Upper lobe of right lung (tissue), 1 donor: ENCODE data around the gene SNX21. TPM values are rescaled to one million over a fixed set of nuclear protein-coding genes. Genes with fewer than 3 reads are reported as not detected.

Experiments used
- ATAC-seq: fragments of 200-7000 bp; cut with Tn5 transposase; one replicate; pipeline ENCODE4 v1.9.1; 2020; ENCODE audit warnings: mild to moderate bottlenecking, moderate library complexity
- DNase-seq: peaks from one replicate; pipeline ENCODE4 v3.0.0-alpha.2; 2020
- H3K27ac ChIP-seq: fragments of 200-600 bp; one replicate; pipeline ENCODE4 v1.8.0; 2022
- H3K27me3 ChIP-seq: fragments of 200-600 bp; one replicate; pipeline ENCODE4 v1.8.0; 2022; ENCODE audit warnings: mild to moderate bottlenecking
- H3K36me3 ChIP-seq: fragments of 200-600 bp; one replicate; pipeline ENCODE4 v1.8.0; 2022
- H3K4me1 ChIP-seq: fragments of 200-600 bp; one replicate; pipeline ENCODE4 v1.8.0; 2022
- H3K4me3 ChIP-seq: fragments of 200-600 bp; one replicate; pipeline ENCODE4 v1.8.0; 2022; ENCODE audit warnings: mild to moderate bottlenecking
- H3K9me3 ChIP-seq: fragments of 200-600 bp; one replicate; pipeline ENCODE4 v1.8.0; 2022
- intact Hi-C: fragments of 100-400 bp; cut with DNase I; formaldehyde crosslinking; loops from one replicate; pipeline ENCODE4 v1.11.0; 2022
- total RNA-seq: library from RNA; stranded (reverse); fragmentation: NEBNext Ultra II Directional; extraction: Animal tissue kit (Norgen Biotek cat#: 25700); gene quantifications from one replicate; pipeline ENCODE4 v1.2.1, GENCODE V29; 2021
- TF ChIP-seq, protein P1 (sequence below): fragments of 200-600 bp; IDR thresholded peaks from one replicate; pipeline ENCODE4 v1.8.0; 2022; ENCODE audit warnings: antibody characterized with exemption
- donor health status: DM: no; HTN: yes; CAD: no; lungs with severe emphysema.

Gene SNX21
- total RNA-seq, 1 donor from 2014 or later = 23.4 TPM

- DNase-seq = no peak
Observed at GRCh38 chr20:45798935-45799642, 34.5 kb upstream of the SNX21 start.

DNA sequence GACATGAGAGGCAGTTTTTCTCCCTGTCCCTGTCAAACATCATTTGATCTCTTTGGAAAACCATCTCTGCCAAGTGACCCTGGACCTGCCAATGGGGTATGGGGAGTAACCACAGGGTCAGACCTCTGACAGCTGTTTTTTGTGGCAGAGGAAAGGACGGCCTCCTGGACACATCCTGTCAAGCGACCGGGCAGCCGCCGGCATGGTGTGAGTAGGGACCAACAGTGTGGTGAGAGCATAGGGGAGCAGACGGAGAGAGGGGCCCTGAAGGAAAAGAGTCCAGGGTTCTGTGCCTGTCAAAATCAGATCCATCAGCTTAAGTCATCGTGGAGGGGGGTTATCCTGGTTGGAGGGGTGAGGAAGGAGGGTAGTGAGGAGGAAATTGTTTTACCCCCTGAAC, 31.7 kb upstream of the SNX21 start:
- DNase-seq (no peak), ATAC-seq (peak; percentile 13)
- Histone ChIP-seq H3K27me3 (no peaks in the 10 kb centered on the region), H3K27ac (no peak overlapping the region), H3K36me3 (peaks cover 65% of the 10 kb centered on the region), H3K4me3 (no peak overlapping the region), H3K9me3 (no peaks in the 10 kb centered on the region), H3K4me1 (no peaks in the 10 kb centered on the region)
- TF ChIP-seq, protein P1, sequence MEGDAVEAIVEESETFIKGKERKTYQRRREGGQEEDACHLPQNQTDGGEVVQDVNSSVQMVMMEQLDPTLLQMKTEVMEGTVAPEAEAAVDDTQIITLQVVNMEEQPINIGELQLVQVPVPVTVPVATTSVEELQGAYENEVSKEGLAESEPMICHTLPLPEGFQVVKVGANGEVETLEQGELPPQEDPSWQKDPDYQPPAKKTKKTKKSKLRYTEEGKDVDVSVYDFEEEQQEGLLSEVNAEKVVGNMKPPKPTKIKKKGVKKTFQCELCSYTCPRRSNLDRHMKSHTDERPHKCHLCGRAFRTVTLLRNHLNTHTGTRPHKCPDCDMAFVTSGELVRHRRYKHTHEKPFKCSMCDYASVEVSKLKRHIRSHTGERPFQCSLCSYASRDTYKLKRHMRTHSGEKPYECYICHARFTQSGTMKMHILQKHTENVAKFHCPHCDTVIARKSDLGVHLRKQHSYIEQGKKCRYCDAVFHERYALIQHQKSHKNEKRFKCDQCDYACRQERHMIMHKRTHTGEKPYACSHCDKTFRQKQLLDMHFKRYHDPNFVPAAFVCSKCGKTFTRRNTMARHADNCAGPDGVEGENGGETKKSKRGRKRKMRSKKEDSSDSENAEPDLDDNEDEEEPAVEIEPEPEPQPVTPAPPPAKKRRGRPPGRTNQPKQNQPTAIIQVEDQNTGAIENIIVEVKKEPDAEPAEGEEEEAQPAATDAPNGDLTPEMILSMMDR = no peak
- intact Hi-C loops = no loop called here

More at GRCh38 chr20:45798935-45799642, 34.5 kb upstream of the SNX21 start:
- TF ChIP-seq, protein P1 = peak; percentile 73
- Histone ChIP-seq H3K27me3 (no peaks in the 10 kb centered on the region), H3K27ac (no peak overlapping the region), H3K4me3 (no peak overlapping the region), H3K36me3 (peaks cover 64% of the 10 kb centered on the region), H3K9me3 (no peaks in the 10 kb centered on the region), H3K4me1 (no peaks in the 10 kb centered on the region)
- peak; percentile 96 for ATAC-seq
- intact Hi-C loops = no loop called here

DNA sequence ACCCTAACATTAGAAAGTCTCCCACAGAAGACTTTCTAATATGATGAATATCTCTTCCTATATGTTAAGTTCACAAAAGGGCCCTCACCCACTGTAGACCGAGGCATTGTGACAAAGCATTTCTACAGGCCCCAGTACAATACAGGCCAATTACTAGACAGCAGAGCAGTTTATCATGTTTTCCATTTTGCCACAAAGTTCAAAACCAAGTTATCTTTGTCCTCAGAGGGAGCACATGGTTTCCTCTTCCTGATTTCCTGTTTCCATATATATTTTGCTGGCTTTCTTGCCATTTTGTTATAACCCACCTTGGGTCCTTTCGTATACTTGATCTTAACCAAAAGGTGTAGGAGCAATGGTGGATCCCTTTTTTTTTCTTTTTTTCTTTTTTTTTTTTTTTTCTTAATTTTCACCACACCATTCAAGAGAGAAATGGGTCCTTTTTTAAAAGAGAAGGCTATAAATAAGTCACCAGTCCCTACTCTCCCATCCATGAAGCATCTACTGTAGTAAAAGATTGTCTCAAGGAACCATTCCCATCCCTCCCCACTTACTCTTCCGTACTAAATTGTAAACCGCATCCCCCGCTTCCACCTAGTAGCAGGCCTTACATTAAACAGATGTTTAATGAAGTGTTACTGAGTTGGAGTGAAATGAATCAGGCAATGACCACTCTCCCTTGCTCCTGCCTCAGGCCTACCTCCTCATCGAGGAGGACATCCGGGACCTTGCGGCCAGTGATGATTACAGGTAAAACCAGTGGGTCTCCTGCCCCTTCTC, 23.2 kb upstream of the SNX21 start:
- DNase-seq (no peak), ATAC-seq (no peak)
- TF ChIP-seq, protein P1 = no peak
- Histone ChIP-seq H3K4me1 (peaks cover 7% of the 10 kb centered on the region), H3K27me3 (no peaks in the 10 kb centered on the region), H3K4me3 (no peak overlapping the region), H3K36me3 (peaks cover 63% of the 10 kb centered on the region), H3K9me3 (no peaks in the 10 kb centered on the region), H3K27ac (no peak overlapping the region)
- intact Hi-C loops = no loop called here

GRCh38 chr20:45812157-45813005, 21.2 kb upstream of the SNX21 start, which contains the start of gene UBE2C:
Gene UBE2C (plus strand): TSS chr20:45812644. CDS start chr20:45812696, 52 bp downstream.
- H3K36me3 ChIP-seq = peaks cover 43% of the 10 kb centered on the region
- no peaks in the 10 kb centered on the region for H3K9me3 ChIP-seq
- no peaks in the 10 kb centered on the region for H3K27me3 ChIP-seq
- intact Hi-C loops = no loop called here
- no peak within 1 kb of the TSS for H3K27ac ChIP-seq
- ATAC-seq (peak; percentile 99), DNase-seq (peak; percentile 95)
- peak within 1 kb of the TSS; percentile 53 for H3K4me3 ChIP-seq
- H3K4me1 ChIP-seq = peaks cover 7% of the 10 kb centered on the region
- TF ChIP-seq, protein P1 = no peak

DNA sequence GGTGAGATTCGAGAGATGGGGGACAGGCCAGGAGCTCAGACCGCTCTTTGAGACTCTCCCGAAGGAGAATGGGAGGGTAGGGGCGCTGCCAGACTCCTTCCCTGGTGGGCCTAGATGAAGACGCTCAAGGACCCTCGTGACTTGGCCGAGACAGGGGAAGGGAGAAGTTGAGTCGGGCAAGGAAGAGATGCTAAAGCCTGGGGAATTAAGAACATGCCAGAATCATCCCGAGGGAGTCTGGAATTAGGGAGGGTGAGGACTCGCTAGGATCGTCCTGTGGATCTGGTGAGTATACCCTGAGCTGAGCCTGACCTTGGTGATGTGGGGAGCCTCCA, 20.6 kb upstream of the SNX21 start:
- no peak overlapping the region for H3K27ac ChIP-seq
- peaks cover 37% of the 10 kb centered on the region for H3K36me3 ChIP-seq
- H3K4me1 ChIP-seq = peaks cover 7% of the 10 kb centered on the region
- peak overlapping the region; percentile 53 for H3K4me3 ChIP-seq
- no peak for DNase-seq
- H3K27me3 ChIP-seq = no peaks in the 10 kb centered on the region
- ATAC-seq = no peak
- no peaks in the 10 kb centered on the region for H3K9me3 ChIP-seq
- intact Hi-C loops = no loop called here
- TF ChIP-seq, protein P1 = no peak
